Measurements from ENCODE around the gene KLHL36.

Gene KLHL36

DNA sequence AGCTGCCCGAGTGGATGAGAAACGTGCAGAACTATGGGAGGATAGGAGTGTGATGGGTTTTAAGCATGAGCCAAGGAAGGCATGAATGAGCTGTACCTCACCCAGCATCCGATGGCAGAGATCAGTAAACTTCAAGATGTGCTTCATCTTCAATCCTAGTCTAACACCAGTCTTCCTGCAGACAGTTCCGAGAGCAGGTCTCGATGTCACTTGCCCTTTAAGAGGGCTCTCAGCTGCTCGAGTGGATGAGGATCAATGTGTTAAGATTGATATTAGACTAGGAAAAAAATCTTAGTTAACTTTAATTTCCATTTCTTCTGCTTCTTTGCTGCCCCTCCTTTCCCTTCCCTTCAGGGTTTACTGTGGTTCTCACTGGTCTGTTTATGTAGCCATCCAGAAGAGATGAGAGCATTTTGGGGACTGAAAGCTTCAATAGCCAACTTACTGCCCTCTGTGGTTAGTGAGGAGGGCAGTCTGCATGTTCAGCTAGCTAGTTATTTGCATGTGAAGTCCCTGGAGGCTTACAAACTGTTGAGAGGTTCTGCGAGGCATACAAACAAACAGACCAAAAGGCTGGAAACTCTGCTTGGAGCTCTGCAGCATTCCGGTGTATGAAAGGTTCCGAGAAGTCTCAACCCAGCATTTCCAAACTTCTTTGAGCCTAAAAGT lies 15.3 kb downstream of the KLHL36 start:
- H3K4me1 Mint-ChIP-seq (ENCODE audit: low read depth) = peaks cover 2% of the 10 kb centered on the region
- no peaks in the 10 kb centered on the region for H3K9me3 Mint-ChIP-seq
- peaks cover 45% of the 10 kb centered on the region for H3K36me3 Mint-ChIP-seq (ENCODE audit: low read depth)
- H3K27ac Mint-ChIP-seq = no peak overlapping the region
- no peak overlapping the region for H3K4me3 Mint-ChIP-seq
- no peaks in the 10 kb centered on the region for H3K27me3 Mint-ChIP-seq (ENCODE audit: low read depth)

DNA sequence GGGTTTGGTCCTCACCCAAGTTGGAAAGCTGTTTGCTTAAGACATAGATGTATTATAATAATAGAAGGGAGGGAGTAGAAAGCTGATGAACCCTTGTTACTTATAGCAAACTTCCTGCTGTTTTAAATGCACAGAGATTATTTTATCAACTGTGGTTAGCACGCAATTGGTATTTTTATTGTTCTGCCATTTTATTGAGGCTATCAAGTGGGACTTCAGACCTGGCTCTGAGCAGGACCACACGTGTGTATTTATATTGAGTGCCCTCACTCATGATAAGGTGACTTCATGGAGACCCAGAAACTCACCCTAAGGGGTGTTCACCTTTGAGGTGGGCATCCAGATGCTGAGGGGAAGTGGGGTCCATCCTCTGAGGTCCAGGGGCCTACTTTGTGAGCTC lies 17.0 kb downstream of the KLHL36 start:
- peaks cover 34% of the 10 kb centered on the region for H3K36me3 Mint-ChIP-seq (ENCODE audit: low read depth)

DNA sequence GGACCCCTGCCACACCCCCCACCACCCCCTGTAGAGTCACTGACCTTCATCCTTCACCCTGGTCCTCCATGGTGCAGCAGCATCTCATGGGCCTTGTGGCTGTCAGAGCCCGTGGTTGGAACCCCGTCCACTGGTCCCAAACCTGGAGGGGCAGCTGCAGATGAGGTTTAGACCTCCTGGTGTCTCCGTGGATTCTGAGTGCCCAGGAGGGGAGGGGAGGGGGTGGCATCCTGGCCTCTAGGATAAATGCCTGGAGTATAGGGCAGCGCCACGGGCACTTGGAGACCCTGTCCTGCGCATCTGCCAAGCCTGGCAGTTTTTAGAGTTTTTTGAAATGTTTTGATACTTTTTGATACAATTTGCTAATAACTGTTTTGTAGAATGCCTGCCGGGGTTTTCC lies 17.5 kb downstream of the KLHL36 start:
- Mint-ChIP-seq H3K27me3 (ENCODE audit: low read depth) (no peaks in the 10 kb centered on the region), H3K9me3 (no peaks in the 10 kb centered on the region), H3K4me1 (ENCODE audit: low read depth) (no peaks in the 10 kb centered on the region), H3K36me3 (ENCODE audit: low read depth) (peaks cover 29% of the 10 kb centered on the region), H3K27ac (no peak overlapping the region), H3K4me3 (no peak overlapping the region)

More for the DNA sequence above, 17.0 kb downstream of the KLHL36 start:
- no peaks in the 10 kb centered on the region for H3K27me3 Mint-ChIP-seq (ENCODE audit: low read depth)
- no peaks in the 10 kb centered on the region for H3K9me3 Mint-ChIP-seq
- H3K4me1 Mint-ChIP-seq (ENCODE audit: low read depth) = no peaks in the 10 kb centered on the region
- no peak overlapping the region for H3K4me3 Mint-ChIP-seq
- H3K27ac Mint-ChIP-seq = no peak overlapping the region

DNA sequence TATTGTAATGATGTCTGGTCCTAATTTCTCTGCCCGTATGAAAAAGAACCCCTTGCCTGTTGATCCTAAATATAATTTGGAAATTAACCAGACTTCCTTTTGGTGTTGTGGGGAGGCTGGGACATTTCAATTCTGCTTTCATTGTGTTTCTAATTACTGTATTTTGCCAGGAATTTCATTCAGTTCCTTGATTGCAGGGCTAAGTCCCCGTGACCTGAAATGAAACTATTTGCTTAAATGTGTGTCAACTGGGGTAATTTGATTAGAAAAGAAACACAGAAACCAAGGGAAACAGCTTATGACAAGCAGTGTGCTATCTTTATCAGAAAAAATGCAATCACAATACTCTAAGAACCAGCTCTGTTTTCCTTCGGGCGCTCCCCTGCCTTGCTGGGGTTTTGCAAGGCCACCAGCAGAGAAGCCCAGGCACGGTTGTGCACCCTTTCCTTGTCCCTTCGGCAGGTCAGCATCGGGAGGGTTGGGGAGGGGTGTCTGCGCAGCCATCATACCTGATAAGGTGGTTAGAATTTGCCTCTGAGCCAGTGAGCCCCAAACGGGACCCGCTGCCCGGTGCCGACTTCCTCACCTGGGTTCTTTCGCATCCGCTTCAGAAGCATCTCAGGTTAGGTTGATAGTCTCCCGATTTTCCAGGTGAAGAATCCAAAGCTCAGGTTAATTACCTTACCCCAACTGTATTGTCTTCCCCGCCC lies 19.4 kb downstream of the KLHL36 start:
- Mint-ChIP-seq H3K27me3 (ENCODE audit: low read depth) (no peaks in the 10 kb centered on the region), H3K36me3 (ENCODE audit: low read depth) (peaks cover 13% of the 10 kb centered on the region), H3K4me3 (no peak overlapping the region), H3K9me3 (no peaks in the 10 kb centered on the region), H3K27ac (no peak overlapping the region), H3K4me1 (ENCODE audit: low read depth) (peaks cover 5% of the 10 kb centered on the region)

DNA sequence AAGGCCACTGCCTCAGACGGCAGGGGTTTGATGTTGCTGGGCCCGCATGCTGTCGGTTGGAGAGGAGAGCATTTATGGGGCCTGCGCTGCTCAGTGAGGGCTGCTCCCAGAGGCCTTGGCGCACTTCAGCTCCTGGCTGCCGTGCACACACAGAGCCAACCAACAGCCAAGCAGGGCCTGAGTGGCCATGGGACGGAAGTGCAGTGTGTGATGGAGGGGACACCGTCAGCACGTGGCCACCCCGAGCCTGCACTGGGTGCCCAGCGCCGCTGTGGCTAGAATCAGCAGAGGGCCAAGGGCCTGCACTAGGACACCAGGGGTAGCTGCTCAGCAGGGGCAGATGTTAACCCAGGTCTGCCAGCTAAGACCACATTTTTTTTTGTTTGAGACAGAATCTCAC lies 21.8 kb downstream of the KLHL36 start:
- Mint-ChIP-seq H3K4me3 (no peak overlapping the region), H3K4me1 (ENCODE audit: low read depth) (peaks cover 5% of the 10 kb centered on the region), H3K27me3 (ENCODE audit: low read depth) (no peaks in the 10 kb centered on the region), H3K27ac (no peak overlapping the region), H3K9me3 (no peaks in the 10 kb centered on the region), H3K36me3 (ENCODE audit: low read depth) (peaks cover 5% of the 10 kb centered on the region)

DNA sequence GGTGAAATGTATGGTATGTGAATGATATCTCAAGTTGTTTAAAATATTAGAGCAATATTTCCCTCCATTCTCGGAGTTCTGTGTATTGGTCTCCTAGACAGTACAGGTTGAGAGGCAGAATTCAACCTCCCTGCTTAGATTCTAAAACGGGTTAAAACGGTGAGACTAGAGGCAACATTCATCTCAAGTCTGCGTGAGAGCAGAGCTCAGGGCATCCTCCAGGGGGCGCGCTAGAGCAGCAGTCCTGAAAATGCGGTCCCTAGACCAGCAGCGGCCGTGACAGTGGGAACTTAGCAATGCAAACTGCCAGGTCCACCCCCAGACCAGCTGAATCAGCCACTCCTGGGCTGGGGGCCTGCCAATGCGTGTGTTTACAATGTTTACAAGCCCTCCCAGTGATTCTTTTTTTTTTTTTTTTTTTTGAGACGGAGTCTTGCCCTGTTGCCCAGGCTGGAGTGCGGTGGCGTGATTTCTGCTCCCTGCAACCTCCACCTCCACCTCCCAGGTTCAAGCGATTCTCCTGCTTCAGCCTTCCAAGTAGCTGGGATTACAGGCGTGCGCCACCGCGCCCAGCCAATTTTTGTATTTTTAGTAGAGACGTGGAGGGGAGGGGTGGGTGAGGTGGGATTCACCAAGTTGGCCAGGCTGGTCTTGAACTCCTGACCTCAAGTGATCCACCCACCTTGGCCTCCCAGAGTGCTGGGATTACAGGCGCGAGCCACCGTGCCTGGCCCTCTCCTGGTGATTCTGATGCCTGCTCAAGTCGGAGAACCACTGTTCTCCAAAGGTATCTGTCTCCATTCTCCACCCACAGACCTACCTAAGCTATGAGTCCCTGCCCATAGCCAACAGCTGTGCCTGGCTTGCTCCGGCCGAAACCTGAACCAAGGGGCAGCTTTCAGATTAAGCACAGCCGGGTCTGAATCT lies 24.2 kb downstream of the KLHL36 start:
- Mint-ChIP-seq H3K36me3 (ENCODE audit: low read depth) (peaks cover under 1% of the 10 kb centered on the region), H3K9me3 (no peaks in the 10 kb centered on the region), H3K4me3 (no peak overlapping the region), H3K27me3 (ENCODE audit: low read depth) (peaks cover 8% of the 10 kb centered on the region), H3K4me1 (ENCODE audit: low read depth) (peaks cover 5% of the 10 kb centered on the region), H3K27ac (no peak overlapping the region)

DNA sequence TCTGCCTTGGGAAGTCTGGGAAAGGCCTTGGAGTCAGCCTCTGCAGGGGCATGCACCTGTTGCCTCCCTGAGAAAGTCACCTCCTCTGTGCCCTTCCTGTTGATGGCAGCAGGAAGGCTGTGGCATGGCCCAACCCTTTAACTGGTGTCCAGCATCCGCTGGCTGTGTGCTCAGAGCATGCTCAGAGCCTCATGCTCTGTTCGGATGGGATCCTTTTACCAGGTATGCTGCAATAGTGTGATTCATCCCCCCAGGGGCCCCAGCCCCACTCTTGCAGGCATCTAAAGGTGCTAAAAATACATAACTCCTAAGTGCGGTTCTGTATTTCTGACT lies 24.9 kb downstream of the KLHL36 start:
- Mint-ChIP-seq H3K4me1 (ENCODE audit: low read depth) (peaks cover 5% of the 10 kb centered on the region), H3K36me3 (ENCODE audit: low read depth) (no peaks in the 10 kb centered on the region), H3K27me3 (ENCODE audit: low read depth) (peaks cover 12% of the 10 kb centered on the region), H3K9me3 (no peaks in the 10 kb centered on the region), H3K4me3 (no peak overlapping the region), H3K27ac (no peak overlapping the region)

DNA sequence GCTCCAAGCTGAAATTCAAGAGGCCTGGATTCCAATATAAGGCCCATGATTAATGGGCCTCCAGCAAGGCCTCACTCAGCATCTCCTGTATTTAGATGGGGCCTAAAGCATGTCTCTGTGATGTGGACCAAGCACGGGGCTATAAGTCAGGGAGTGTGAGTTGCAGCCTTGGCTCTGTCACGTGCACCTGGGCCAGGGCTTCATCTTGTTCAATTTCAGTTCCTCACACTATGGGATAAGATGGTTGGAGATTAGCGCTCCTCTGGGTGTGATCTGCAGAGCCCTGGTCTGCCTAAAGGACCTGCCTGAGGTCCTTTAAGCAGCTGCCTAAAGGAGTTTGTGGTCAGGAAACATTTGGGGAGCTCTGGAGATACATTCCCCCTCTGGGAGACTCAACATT lies 25.2 kb downstream of the KLHL36 start:
- H3K4me1 Mint-ChIP-seq (ENCODE audit: low read depth) = peaks cover 5% of the 10 kb centered on the region
- H3K27me3 Mint-ChIP-seq (ENCODE audit: low read depth) = peaks cover 12% of the 10 kb centered on the region
- no peak overlapping the region for H3K27ac Mint-ChIP-seq
- no peaks in the 10 kb centered on the region for H3K36me3 Mint-ChIP-seq (ENCODE audit: low read depth)
- H3K4me3 Mint-ChIP-seq = no peak overlapping the region
- no peaks in the 10 kb centered on the region for H3K9me3 Mint-ChIP-seq

DNA sequence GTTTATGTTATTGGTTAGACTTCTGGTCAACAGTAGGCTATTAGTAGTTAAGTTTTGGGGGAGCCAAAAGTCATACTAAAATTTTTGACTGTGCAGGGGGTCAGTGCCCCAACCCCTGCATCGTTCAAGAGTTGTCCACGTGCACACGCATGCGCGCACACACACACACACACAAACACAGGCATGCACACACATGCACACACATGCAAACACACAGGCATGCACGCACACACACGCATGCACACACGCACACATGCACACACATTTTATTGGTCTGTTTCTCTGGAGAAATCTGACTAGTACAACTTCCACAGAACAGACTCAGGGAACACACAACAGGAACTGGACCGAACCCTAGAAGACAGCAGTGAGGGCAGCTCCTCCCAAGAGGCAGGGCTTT lies 27.1 kb downstream of the KLHL36 start:
- Mint-ChIP-seq H3K36me3 (ENCODE audit: low read depth) (no peaks in the 10 kb centered on the region), H3K9me3 (no peaks in the 10 kb centered on the region), H3K4me3 (no peak overlapping the region), H3K27ac (no peak overlapping the region), H3K4me1 (ENCODE audit: low read depth) (peaks cover 5% of the 10 kb centered on the region), H3K27me3 (ENCODE audit: low read depth) (peaks cover 18% of the 10 kb centered on the region)

DNA sequence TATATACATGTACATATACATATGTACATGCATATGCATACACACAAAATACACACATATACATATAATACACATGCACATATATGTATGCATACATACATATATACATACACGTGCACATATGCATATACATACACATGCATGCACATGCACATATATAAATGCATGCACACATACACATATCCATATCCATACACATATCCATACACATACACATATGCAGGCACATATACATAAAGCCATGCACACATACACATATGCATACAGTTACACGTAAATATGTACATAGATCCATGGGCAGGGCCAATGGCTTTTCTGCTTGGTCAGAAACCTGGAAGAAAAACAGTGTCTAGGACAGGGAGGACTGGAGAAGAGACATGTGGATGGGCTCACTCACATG lies 27.6 kb downstream of the KLHL36 start:
- Mint-ChIP-seq H3K27me3 (ENCODE audit: low read depth) (peaks cover 22% of the 10 kb centered on the region), H3K9me3 (no peaks in the 10 kb centered on the region), H3K36me3 (ENCODE audit: low read depth) (no peaks in the 10 kb centered on the region), H3K4me1 (ENCODE audit: low read depth) (peaks cover 5% of the 10 kb centered on the region), H3K4me3 (no peak overlapping the region), H3K27ac (no peak overlapping the region)

DNA sequence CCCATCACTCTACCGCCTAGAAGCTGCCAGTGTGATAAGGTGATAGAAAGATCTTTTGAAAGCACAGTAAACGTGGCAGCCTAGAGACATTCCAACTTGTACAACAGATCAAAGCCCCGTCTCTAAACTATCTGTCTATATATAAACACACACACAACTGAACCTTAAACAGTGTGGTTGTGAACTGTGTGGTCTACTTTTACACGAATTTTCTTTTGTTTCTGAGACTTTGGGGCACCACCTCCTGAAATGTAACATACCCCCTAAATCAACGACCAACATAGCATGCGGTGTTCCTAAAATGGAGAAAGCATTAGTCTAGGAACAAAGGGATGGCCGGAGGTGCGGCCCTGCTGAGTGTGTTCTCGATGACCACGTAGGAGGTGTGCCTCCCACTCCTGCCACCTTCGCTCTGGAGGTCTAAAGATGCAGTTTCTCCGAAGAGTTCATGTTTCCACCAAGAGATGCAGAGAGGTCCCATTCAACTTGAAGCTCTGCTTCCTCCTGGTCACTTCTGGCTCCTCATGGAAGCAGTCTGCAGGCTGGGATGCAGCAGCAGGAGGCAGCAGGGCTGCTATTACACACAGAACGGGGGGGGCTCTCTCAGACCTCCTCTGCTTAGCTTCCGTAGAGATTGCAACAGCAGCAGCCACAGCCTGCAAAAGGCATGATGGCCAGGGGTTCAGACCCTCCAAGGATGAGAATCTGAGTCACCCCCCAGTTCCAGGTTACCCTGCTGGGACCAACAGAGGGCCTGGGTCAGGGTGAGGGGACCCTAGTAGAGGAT lies 28.9 kb downstream of the KLHL36 start:
- Mint-ChIP-seq H3K4me3 (no peak overlapping the region), H3K9me3 (no peaks in the 10 kb centered on the region), H3K36me3 (ENCODE audit: low read depth) (no peaks in the 10 kb centered on the region), H3K27ac (no peak overlapping the region), H3K27me3 (ENCODE audit: low read depth) (peaks cover 30% of the 10 kb centered on the region), H3K4me1 (ENCODE audit: low read depth) (peaks cover 3% of the 10 kb centered on the region)

DNA sequence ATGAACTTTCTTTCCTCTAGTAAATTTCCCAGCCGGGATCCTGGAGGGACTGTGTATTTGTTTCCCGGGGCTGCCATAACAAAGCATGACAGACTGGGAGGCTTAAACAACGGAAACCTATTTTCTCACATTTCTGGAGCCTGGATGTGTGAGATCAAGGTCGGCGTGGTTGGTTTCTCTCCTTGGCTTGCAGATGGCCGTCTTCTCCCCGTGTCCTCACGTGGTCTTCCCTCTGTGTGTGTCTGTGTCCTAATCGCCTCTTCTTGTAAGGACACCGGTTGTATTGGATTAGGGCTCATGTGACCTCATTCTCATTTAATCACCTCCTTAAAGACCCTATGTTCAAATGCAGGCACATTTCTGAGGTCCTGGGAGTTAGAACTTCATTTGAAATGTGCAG lies 29.5 kb downstream of the KLHL36 start:
- Mint-ChIP-seq H3K4me3 (no peak overlapping the region), H3K36me3 (ENCODE audit: low read depth) (no peaks in the 10 kb centered on the region), H3K4me1 (ENCODE audit: low read depth) (no peaks in the 10 kb centered on the region), H3K27me3 (ENCODE audit: low read depth) (peaks cover 33% of the 10 kb centered on the region), H3K27ac (no peak overlapping the region), H3K9me3 (no peaks in the 10 kb centered on the region)

DNA sequence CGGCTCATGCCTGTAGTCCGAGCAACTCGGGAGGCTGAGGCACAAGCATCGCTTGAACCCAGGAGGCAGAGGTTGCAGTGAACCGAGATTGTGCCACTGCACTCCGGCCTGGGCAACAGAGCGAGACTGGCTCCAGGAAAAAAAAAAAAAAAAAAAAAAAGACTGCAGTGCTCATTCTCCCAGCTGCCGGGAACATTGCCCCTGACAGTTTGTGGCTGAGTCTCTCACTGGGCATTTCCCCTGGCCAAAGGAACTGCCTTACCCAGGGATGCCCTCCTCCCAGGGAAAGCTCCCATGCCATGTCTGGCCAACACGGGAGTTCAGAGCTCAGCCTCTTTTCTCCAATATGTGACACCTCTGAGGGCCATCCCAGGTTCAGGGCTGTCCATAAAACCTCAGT lies 30.2 kb downstream of the KLHL36 start:
- H3K27ac Mint-ChIP-seq = no peak overlapping the region
- no peak overlapping the region for H3K4me3 Mint-ChIP-seq
- H3K9me3 Mint-ChIP-seq = no peaks in the 10 kb centered on the region
- H3K36me3 Mint-ChIP-seq (ENCODE audit: low read depth) = no peaks in the 10 kb centered on the region
- no peaks in the 10 kb centered on the region for H3K4me1 Mint-ChIP-seq (ENCODE audit: low read depth)
- peaks cover 34% of the 10 kb centered on the region for H3K27me3 Mint-ChIP-seq (ENCODE audit: low read depth)

DNA sequence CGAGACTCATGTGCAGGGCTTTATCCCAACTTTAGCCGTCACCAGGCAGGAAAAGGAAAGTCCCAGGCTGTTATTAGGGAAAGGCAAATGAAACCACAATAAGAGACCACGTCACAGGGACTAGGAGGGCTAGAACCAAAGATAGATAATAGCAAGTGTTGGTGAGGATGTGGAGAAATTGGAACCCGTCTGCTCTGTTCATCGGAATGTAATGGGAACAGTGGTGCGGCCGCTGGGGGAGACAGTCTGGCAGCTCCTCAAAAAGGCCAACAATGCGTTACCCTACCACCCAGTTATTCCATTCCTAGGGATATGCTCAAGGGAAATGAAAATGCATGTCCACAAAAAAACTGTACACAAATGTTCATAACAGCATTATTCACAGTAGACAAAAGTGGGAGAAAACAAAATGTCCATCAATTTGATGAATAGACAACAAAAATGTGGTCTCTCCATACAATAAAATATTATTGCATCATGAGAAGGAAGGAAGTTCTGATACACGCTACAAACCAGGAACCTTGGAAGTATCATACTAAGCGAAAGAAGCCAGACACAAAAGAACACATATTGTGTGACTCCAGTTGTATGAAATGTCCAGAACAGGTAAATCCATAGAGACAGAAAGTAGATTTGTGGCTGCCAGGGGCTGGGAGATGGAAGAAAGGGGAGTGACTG lies 32.0 kb downstream of the KLHL36 start:
- Mint-ChIP-seq H3K27me3 (ENCODE audit: low read depth) (peaks cover 47% of the 10 kb centered on the region), H3K36me3 (ENCODE audit: low read depth) (no peaks in the 10 kb centered on the region), H3K4me1 (ENCODE audit: low read depth) (no peaks in the 10 kb centered on the region), H3K4me3 (no peak overlapping the region), H3K27ac (no peak overlapping the region), H3K9me3 (no peaks in the 10 kb centered on the region)

Measured in T-helper 1 cell treated with Interleukin-12 subunit alpha and Interleukin-12 subunit beta and Interleukin-4 antibody, amounts not matched to agents 30 μg/mL and 1 μg/mL, for 36 hours (primary cell).